HG03175 (cell line): Measurements from ENCODE around the gene NFIC.
"Not testable (repeated sequence)": the region's sequence is repeated elsewhere in the genome, so short reads cannot be mapped to it uniquely, and the experiment has no call there.

ENCODE experiments used
- ATAC-seq: cut with Tn5 transposase; IDR thresholded peaks from one replicate; pipeline ENCODE4 v1.9.1; 2021; ENCODE audit warnings: mild to moderate bottlenecking, moderate library complexity; ENCODE audit not compliant: unreplicated experiment

The NFIC gene

DNA sequence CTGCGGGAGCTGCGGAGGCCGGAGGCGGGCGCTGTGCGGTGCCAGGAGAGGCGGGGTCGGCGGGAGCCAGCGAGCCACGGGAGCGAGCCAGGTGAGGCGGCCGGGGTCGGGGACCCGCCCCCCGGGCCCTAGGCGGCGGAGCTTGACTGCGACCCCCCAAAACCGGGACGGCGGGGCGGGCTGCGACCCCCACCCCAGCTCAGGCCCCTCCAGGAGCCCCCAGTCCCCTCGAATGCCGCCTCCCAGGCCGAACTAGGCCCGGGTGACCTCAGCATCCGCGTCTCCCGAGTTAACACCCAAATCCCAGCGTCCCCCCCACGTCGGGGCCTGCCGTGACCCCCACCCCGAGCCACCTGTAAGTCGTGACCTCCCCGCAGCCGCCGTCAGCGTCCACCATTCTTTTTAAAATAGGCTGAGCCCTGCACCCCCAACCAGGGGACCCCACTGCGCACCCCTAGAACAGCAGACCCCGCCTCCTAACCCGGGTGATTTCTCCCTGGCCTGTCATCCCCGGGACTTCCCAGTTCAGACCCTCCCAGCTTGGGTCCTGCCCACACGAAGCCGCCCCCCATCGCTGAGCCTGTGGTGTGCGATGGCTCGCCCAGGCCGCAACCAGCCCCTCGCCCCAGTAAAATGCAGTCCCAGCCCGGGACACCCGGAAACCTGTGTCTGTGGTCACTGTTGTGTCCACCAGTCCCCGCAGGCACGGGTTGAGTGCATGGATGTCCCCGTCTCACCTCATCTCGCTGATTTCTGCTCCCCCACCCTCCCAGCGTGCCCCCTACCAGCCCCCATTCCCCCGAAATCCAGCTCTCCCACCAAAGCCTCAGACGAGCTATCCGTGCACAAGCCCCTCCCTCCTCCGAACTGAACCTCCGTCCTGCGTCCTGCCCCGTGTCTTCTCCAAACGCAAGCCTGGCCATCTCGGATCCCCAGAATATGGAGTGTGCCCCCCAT lies 140.3 kb downstream of the NFIC start:
- ATAC-seq = no peak

DNA sequence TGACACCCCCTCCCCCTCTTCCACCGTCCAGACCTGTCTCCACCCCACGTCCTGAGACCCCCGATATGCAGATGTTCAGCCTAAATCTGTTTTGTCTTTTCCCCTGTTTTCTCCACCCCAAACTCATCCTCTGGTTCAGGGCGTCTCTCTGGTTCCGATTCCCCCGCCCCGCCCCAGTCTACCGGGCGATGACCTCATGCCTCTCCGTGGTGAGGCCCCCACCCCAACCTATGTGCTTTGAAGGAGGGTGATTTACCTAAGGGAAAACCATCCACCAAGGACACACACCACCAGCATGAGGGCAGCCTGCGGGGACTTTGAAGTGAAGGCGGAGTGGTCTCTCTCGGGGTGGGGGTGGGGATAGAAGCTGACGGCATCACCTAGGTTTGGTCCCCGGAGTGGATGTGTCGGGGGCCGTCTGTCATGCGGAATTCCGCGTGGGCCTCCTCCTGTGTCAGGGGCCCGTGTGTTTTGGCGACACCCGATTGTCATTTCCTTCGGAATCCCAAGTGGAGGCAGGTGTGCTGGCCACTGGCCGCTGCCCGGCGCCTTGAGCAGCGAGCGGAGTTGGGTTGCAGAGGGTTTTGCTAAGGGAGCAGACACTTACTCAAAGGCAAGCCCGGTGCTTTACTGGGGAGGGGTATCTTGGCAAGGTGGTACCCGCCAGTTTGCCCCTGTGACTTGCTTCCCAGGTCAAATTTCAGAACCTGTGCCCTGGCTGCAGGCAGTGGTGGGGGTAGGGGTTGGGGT lies 141.2 kb downstream of the NFIC start:
- ATAC-seq = no peak

- ATAC-seq = not testable (repeated sequence)
These were observed 141.8 kb downstream of the NFIC start for GRCh38 chr19:3508121-3508661.

- no peak for ATAC-seq
These were observed 142.6 kb downstream of the NFIC start for GRCh38 chr19:3508771-3509535.

DNA sequence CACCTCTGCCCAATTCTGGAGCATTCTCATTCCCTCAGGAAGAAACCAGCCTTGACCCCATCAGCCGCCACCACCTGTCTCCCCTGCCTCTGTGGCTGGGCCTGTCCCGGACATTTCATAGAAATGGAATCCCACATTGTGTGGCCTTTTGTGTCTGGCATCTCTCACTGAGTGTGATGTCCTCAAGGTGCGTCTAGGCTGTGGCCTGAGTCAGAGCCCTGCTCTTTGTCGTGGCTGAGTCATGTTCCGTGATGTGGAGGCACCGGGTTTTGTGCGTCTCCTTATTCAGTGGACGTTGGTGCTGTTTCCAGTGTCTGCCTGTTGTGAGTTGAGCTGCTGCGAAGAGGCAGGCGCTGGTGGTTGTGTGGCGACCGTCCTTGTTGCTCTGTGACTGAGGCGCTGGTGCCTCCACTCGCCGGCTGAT lies 143.2 kb downstream of the NFIC start:
- ATAC-seq = no peak

- no peak for ATAC-seq
These were observed 144.3 kb downstream of the NFIC start for GRCh38 chr19:3510727-3511126.

DNA sequence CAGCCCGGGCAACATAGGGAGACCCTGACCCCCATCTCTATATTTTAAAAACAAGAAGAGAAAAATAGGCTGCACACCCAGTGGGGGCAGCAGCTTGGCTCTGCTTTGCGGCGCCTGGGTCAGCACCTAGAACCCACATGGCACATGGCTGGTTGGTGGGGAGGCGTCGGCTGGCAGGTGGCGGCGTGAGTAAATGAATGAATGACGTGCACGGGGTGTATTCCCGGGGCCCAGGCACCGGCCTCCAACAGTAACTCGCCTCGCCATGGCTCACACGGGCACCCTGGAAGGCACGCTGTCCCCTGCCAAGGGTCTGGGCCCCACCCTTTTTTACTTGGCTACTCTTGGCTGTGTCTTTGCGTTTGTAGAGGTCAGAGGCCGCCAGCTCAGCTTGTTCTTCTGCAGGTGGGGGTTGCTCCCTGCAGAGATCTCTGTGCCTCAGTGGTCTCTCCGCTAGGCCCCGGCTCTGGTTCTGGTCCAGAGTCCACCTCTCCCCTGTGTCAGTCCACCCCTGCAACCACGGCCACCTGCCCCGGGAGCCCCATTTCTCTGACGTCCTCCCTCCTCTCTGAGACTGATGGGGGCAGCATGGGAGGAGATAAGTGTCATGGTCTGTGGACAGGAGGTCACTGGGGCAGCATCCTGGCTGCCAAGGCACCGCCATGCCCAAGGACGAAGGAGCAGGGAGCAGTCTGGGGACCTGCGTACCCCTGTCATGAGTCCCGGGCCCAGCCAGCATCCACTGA lies 145.3 kb downstream of the NFIC start:
- ATAC-seq = no peak

DNA sequence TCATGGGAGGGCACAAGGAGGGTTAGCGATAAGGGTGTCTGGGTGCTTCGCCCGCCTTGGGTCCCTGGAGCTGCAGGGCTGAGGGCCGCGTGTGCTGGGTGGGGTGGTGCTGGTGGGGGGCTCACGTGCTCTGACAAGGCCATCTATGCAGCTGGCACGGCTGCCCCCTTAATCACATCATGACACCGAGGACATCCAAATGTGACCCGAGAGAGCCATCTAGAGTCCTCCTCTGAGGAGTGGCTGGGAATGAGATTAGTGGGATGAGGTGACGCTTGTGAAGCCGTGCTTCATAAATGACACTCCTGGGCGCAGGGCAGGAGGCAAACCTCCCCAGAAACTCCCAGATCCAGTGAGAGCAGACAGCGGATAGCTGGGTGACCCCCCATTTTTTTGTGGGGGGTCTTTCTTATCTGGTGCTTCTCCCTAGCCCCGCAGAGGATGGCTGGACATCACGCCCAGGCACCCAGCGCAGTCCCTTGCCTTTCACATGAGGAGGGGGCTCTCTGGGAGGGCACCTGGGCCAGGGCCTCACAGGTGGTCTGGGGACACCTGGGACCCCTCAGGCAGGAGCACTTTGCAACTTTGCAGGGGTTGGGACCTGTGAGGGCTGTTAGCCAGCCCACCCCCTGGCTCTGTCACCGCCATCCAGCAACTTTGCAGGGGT lies 146.3 kb downstream of the NFIC start:
- ATAC-seq = no peak

- ATAC-seq = no peak
These were observed 147.1 kb downstream of the NFIC start for GRCh38 chr19:3513229-3514140.

DNA sequence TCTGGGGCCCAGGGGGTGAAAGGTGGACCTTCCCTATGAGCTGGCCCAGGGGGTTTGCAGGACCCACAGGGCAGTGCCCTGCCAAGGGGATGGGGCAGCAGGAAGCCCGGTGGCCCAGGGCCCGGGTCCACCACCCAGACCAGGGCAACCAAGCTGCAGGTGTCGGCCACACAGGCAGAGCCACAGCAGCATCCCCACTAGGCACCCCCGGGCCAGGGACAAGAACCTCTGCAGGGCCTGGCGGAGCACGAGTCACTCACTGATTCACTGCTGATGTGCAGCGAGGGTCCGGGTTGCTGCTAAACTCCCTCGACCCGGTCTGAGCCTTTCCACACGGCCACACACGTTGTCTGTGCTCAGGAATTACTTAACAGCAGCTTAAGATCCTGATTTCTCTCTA lies 148.5 kb downstream of the NFIC start:
- ATAC-seq = no peak

DNA sequence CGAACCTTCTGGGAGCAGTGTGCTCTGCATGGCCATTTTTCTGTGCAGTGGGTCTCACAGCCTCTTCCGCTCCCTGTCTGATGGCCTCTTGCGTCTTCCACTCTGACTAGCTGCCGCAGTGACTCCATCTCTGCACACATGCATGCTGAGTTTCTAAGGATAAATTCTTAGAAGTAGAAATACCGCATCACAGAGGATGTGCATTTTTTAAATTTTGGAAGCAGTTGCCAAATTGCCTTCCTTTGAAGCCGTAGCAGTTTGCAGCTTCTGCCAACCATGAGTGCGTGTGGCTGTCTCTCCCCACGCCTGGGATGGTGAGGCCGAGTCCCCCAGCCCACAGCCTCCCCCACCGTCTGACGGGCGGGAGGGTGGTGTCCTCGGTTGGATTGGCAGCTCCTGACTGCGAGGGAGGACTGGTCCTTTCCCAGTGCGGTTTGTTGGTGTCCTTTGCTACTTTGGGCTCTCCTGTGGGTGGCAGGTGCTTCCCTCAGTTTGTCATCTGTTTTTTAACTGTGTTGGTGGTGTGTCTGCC lies 149.6 kb downstream of the NFIC start:
- no peak for ATAC-seq

- no peak for ATAC-seq
These were observed 150.4 kb downstream of the NFIC start for GRCh38 chr19:3516675-3517207.

DNA sequence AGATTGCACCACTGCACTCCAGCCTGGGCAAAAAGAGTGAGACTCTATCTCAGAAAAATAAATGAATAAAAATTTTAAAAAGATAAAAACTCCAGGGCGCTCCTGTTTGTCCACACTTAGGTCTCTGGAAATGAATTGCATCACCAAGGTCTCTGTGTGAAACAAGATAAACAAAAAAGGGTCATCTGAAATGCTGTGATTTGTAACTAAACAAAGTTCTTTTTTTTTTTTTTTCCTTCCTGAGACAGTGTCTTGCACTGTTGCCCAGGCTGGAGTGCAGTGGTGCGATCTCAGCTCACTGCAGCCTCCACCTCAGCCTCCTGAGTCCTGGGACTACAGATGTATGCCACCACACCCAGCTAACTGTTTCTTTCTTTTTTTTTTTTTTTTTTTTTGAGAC lies 151.3 kb downstream of the NFIC start:
- no peak for ATAC-seq

- ATAC-seq = no peak
These were observed 151.9 kb downstream of the NFIC start for GRCh38 chr19:3518255-3518654.

DNA sequence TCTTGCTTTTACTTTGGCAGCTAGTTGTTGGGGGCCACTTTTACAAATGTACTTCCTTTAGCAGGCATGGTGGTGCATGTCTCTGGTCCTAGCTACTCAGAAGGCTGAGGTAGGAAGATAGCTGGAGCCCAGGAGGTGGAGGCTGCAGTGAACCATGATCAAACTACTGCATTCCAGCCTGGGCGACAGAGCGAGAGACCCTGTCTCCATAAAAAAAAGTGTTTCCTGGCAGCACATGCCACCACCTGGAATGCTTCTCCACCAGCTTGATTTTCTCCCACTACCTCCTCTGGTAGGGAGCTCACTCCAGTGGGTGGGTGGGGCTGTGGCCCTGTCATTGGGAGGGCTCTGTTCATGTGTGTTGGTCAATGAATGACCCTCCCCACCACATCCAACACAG lies 152.3 kb downstream of the NFIC start:
- ATAC-seq = no peak
